Activated CD4-positive, alpha-beta T cell treated with anti-CD3 and anti-CD28 coated beads for 48 hours (primary cell): Measurements from ENCODE around the gene MLH3.

Source experiments
- DNase-seq: peaks from one replicate; pipeline ENCODE4 v3.0.0-alpha.2; 2020

The MLH3 gene

GRCh38 chr14:75064205-75064567 lies 12.9 kb upstream of the MLH3 start:
- DNase-seq = no peak

DNA sequence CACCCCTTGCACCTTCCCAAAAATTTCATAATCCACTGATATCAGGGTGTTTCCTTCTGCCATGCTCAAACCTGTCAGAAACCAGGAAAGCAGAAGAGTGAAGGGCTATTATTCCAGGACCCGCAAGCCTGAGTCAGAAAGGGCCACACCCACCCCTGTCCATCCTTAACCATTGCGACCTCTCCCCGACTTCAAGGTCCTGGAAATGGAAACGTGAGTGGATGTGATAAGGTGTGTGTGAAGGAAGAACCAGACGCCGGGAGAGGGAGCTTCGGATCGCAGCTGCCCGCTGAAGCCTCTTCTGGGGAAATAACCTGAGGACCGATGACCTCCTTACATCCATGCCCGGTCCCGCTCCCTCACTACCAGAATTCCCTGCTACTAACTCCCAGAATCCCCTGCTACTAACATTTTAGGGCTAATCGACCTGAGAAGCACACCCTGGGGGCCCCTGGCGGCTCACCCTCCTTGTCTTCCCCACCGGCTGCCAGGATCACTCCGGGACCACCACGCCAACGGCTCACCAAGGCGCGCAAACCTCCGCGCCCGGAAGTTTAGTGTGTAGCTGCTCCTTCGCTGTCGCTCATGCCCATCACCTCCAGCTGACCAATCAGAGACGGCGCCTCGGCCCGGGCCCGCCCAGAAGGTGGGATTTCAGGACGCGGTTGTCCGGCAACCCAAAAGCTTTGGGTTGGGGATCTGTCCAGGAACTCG lies 12.4 kb upstream of the MLH3 start, which contains the start of gene ACYP1:
Gene ACYP1, minus strand, starts transcription at position 534 of the 714 bp plus-strand sequence. Its CDS starts 471 bp downstream, at position 63.
- DNase-seq = peak; percentile 95

DNA sequence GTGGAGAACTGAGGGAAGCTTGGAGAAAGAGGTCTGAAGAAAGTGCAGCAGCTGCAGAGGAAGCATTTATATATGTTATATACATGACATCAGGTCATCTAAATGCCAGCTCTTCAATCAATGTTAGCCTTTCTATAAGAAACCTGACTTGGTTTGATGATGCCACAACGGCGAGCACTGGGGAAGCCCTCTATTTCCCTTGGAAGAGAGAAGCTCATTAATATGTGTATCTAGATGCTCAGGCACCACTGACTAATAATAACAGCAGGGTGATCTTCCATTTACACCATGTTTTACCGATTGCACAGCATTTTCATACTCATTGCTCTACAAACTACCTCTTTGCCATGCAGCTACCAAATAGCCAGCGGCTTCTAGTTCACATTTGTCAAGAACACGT lies 11.7 kb upstream of the MLH3 start:
- no peak for DNase-seq

DNA sequence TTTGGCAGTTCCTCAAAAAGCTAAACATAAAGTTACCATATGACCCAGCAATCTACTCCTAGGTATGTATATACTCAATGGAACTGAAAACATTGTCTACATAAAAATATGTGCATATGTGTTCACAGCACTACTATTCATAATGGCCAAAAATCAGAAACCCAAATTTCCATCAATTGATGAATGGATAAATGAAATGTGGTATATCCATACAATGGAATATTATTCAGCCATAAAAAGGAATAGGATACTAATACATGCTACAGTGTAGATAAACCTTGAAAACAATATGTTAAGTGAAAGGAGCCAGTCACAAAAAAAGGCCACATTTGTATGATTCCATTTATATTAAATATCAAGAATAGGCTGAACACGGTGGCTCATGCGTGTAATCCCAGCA lies 9.2 kb upstream of the MLH3 start:
- no peak for DNase-seq

DNA sequence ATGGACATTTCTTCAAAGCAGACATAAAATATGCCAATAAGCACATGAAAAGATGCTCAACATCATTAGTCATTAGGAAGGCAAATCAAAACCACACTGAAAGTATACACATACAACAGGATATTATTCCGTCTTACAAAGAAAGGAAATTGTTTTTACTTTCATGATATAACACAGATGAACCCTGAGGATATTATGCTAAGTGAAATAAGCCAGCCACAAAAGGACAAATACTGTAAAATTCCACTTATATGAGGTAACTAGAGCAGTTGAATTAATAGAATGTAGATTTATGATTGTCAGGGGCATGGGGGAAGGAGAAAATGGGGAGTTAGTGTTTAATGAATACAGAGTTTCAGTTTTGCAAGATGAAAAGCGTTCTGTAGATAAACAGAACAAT lies 8.4 kb upstream of the MLH3 start:
- DNase-seq = no peak

DNA sequence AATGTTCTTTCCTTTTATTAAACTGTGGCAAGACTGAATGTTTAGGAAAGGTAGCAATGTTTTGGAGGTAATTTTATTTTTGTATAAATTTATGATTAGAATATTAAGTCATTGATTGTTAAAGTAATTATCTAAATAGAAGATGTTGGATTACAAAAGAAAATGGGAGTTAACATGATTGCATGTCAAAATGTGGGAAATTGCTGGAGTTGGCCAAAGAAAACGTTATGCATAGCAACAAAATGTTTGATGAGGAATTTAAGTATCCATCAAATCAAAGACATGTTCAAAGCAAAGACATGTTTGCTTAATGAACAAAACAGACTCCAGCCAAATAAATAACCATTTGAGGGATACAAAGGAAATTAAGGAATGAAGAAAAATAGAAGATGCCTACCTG lies 3.2 kb upstream of the MLH3 start:
- DNase-seq = no peak

- DNase-seq = no peak
Measured at GRCh38 chr14:75053396-75054291, 2.4 kb upstream of the MLH3 start.

GRCh38 chr14:75051556-75051899 lies 261 bp upstream of the MLH3 start:
- DNase-seq = no peak

DNA sequence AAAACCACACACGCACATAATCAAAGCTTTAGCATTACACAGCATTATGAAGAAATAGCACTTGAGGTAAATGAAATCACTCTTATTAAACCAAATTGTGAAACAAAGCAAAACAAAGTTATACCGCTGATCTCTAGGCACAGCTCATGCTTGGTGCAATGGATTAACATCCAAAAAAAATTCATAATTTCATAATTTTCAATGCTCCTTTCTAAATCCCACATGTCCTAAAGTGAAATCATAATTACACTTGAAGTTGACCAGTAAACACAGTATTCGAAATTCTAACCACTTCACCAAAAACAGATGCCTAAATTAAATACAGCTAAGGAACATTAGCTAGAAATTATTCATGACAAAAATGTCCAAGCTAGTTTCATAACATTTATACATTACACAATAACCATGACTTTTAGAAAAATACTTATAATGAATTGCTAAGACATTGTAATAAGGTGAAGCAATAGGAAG lies 1.5 kb downstream of the MLH3 start:
- no peak for DNase-seq

- DNase-seq = no peak
Measured at GRCh38 chr14:75049136-75049535, 2.1 kb downstream of the MLH3 start.

DNA sequence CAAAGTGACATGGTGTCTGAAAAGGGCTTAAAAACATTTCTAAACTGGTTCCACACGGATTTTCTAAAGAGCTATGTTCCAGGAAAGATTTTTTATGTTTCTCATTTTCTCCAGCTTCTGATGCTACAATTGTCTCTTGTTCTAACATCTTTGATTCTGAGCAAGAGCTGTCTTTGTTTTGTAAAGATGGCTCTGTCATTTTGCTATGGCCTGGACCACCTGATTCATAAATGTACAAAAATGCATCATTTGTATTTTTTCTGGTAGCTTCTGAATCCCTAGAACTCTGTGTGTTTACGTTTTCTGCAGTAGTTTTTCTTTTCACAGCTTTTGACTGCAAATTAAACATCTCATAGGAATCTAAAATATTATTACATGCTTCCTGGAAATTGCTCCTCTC lies 3.2 kb downstream of the MLH3 start:
- no peak for DNase-seq

GRCh38 chr14:75047506-75047905 lies 3.8 kb downstream of the MLH3 start:
- no peak for DNase-seq

DNA sequence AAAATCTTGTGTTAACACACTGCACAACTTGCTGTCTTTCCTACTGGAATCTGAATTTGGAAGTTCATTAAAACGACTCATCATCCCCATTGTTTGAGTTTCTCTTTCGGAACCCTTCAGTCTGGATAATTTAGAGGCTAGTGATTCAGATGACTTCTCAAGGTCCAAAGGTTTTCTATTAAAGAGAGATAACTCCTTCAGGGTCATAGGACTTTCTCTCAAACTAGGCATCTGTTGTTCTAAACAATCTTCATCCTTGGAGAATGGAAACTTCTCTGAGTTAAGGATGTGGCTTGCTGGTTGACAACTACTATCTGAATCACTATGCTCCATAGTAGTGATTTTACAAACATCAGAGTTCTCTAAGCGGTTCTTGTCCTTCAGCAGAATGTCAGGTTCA lies 4.4 kb downstream of the MLH3 start:
- DNase-seq = no peak

DNA sequence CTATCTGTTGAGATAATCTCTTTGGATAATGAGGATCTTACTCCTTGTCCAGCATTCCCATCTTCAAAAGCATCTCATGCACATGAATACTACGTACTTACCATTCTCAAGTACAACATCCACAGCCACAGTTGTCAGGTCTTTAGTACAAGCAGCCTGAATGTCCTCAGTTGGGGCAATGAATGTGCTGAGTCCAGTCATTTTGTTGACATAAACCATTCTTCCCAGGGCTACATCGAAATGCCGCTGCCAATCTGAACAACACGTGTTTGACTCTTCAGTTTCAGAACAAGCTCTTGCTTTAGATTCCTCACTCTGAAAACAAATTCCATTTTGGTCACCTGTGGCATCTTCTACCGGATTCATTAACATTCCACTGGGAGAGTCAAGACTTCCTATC lies 5.0 kb downstream of the MLH3 start:
- no peak for DNase-seq

DNA sequence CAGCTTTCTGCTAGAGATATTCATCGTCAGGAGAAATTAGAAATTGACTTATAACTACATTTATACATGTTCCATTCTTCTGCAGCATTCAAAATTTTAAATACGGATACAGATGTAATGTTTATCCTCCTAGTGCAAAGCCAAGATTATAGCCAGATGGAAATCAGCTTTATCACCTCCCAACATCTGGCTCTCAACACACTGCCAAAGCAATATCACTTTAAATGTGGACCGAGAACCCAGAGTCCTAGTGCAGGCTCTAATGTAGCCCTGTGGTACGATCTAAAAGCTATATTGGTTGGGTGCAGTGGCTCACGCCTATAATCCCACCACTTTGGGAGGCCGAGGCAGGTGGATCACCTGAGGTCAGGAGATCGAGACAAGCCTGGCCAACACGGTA lies 6.5 kb downstream of the MLH3 start:
- no peak for DNase-seq

- DNase-seq = no peak
Measured at GRCh38 chr14:75044322-75044721, 6.9 kb downstream of the MLH3 start.

GRCh38 chr14:75042035-75042434 lies 9.2 kb downstream of the MLH3 start:
- DNase-seq = no peak

- no peak for DNase-seq
Measured at GRCh38 chr14:75041613-75042012, 9.7 kb downstream of the MLH3 start.

- DNase-seq = no peak
Measured at GRCh38 chr14:75040959-75041358, 10.3 kb downstream of the MLH3 start.

- DNase-seq = no peak
Measured at GRCh38 chr14:75040507-75040906, 10.8 kb downstream of the MLH3 start.

DNA sequence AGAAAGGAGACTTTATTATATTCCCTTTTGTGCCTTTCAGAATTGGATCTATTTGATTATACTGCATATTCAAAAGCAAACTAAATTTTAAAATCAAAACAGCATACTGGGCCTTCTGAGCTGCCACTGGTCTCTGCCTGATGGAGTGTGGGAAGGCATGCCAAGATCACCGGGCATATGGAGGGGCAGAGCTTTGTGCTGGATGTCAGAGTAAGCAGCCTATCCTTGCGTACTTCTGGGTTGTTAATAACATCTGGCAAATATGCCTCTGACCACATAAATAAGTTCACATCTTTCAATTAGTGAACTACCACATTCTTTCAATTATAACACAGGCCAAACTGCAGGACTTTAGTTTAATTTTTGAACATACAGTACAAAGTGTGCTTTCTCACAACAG lies 18.3 kb downstream of the MLH3 start:
- no peak for DNase-seq

DNA sequence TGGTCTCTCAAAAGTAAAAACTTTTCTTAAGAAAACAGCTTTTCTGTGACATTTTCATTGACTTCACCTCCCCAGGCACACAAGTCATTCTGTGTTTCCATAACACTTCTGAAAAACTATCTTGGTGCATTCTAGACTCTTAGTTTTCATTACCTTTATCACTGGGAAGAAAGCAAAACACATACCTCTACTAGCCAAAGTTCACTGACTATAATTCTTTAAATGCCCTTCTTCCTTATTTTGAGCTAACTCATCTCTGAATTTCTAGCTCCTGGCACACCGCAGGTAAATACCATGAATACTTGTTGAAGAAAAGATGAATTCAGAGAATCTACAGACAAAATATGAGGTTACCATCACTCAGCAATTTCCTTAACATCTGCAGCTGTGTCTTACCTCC lies 21.1 kb downstream of the MLH3 start:
- DNase-seq = no peak

DNA sequence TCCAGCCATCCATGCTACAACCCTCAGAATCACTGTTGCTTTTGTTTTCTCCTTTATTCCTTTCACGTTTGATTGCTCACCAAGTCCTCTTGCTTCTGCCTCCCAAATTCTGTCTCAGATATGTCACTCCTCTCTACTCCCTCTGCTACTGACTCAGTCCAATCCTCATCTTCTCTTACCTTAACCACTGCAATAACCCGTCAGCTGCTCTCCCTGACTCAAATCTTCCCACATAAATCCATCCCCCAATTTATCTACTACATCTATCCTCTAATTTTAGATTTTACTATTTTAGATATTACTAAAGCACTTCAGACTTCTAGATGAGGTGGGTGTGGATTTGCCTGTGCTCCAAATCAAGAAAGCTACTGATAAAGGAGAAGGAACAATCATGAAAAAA lies 25.4 kb downstream of the MLH3 start:
- DNase-seq = no peak

- DNase-seq = no peak
Measured at GRCh38 chr14:75025082-75025481, 26.2 kb downstream of the MLH3 start.
